NCI-H2227 treated with DMSO at 0.1 percent for 48 hours (cell line): ENCODE results near the gene FAM90A1.
"Not testable (repeated sequence)": the region's sequence is repeated elsewhere in the genome, so short reads cannot be mapped to it uniquely, and the experiment has no call there.

Experiments used
- DNase-seq: peaks from one replicate; lab custom pipeline; 2025; lab: John Stamatoyannopoulos, UW

Gene FAM90A1

DNA sequence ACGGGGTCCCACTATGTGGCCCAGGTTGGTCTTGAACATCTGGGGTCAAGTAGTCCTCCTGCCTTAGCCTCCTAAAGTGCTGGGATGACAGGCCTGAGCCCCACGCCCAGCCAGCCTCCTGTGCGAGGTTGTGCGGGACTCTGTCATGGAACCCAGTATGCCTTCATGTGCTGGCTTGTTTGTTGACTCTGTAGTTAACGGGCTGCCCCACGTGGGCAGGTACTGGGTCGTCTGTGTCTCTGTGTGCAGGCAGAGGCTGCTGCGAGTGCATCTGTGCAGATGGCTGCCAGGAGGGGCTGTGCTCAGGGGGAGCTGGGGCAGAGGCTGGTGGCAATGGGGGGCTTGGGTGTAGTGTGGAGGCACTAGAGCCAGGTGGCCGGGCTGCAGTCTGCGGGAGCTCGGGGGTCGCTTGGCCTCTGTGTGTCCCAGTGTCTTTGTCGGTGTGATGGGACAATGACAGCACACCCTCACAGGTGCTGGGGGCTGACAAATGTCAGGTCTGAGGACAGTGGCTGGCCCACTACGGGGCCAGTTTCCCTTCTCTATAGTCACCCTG, 6.0 kb upstream of the FAM90A1 start:
- DNase-seq: not testable (repeated sequence)

DNA sequence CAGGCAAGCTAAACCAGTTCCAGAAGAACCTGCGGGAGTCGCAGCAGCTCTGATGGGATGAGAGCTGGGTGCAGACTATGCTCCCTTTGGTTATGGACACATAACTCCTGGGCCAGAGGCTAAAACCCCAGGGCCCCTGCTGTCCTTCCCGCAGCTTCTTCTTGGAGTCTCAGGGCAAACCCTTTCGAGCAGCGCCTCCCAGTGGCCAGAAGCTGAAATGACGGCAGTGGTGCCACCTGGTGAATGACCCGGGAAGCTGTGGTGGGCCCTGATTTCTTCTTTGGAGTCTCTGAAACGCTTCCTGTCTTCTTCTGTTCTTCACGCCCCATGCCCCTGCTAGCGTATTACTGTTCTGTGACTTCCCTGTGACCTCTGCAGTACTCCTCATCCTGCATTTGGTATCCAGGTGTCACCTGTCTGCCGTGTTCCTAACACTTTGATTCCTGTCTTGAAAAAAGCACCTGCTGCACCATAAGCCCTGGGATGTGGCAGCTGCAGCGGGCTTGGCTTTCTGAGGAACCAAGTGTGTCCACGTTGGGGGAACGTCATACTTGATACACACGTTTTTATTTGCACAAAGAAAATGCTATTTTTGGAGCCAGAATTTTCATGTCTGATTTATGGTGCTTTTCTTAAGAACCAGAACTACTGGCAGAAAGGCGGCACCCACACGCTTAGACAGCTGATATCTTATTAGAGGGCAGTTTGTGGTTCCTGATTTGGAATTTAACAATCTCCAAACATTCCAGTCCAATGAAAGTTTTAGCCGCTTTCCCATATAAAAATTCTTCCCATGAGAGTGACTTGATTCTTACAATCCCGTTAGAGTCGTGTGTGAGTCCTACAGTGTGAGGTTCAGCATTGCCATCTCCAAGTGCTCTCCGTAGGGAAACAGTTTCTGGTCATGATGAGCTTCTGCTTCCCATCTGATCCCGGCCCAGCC, 4.5 kb upstream of the FAM90A1 start:
- DNase-seq: not testable (repeated sequence)

DNA sequence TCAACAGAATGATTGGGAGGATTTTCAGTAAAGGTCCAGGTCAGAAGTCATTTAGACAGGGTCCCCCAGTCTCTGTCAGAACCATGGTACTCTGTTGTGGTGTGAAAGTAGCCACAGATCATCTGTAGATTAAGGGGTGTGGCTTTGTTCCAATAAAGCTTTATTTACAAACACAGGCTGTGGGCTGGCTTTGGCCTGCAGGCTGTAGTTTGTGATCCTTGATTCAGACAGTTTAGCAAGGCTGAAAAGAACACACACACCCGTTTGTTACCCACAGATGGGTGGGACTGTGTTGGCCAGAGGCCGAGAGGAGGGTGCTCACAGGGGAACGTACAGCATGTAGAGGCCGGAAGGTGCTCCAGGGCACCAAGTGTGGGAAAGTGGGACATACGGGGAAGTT, 3.6 kb upstream of the FAM90A1 start:
- DNase-seq: not testable (repeated sequence)

DNA sequence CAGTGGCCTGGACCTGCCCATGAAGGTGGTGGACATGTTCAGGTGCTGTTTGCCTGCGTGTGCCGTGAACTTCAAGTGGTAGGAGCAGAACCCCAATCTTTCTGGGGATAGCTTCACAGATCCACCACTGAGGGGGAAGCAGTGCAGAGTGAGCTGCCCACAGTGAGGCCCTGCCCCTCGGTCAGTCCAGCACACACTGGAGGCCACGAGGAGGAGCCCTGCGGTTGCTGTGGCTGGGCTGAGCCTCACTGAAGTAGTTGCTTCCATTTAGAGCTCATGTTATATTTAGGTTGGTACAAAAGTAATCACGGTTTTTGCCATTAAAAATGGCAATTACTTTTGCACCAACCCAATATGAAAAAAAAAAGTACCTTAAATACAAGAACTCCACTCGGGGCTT, 2.1 kb upstream of the FAM90A1 start:
- not testable (repeated sequence) for DNase-seq

DNA sequence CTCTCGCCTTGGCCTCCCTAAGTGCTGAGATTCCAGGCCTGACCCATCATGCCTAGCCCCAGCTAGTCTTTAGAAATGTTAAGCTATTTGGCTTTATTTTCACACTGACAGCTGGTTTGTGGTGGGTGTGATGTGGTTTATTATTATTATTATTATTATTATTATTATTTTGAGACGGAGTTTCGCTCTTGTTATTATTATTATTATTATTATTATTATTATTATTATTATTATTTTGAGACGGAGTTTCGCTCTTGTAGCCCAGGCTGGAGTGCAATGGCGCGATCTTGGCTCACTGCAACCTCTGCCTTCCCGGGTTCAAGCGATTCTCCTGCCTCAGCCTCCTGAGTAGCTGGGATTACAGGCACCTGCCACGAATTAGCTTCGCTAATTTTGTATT, 1.2 kb upstream of the FAM90A1 start:
- DNase-seq: not testable (repeated sequence)

DNA sequence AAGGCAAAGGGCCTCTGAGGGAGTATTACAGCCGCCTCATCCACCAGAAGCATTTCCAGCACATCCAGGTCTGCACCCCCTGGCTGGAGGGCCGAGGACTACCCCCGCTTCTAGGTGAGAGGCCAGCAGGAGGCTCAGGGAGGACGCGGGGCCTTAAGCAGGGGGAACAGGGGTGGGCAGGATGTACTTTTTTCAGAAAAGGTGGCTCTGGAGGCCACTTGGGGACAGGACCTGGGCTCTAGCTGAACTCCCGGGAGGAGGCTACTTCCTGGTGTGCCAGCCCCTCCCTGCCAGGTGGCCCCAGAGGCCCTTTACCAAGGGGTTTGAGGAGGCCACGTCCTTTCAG, 287 bp upstream of the FAM90A1 start:
- DNase-seq: not testable (repeated sequence)

DNA sequence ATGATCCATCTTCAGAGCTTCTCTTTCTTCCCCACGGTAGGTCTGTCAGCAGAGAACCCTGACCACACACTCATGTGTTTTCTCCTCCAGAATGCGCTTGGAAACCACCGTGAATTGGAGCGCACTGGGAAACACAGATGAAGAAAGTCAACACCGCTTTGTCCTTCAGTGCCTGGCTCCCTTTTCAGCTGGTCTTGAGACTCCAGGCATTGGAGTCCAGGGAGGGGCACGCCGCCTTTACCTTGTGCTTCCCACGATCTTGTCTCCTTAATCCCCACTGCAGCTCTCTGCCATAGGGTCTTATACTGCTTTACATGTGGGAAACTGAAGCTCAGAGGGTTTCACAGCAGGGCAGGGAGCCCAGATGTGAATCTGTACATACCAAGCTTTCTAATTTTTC, 1.1 kb downstream of the FAM90A1 start:
- no peak for DNase-seq

DNA sequence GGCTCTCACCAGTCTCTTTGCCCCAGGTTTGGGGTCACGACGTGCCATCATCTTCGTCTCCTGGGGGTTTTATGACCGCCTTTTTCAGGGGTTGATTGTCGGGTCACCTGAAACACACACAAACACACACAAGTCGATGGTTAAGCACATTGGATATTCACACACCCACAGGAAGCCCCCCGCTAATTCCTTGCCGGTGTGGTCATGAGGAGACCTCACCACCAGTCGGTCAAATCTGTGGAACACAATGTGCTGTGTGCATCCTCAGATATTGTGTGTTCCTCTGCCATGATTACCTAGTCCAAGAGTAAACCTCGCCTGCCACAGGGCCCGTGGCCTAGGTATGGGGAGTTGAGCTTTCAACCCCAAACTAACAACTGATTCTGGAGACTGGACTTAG, 2.6 kb downstream of the FAM90A1 start:
- DNase-seq: not testable (repeated sequence)

DNA sequence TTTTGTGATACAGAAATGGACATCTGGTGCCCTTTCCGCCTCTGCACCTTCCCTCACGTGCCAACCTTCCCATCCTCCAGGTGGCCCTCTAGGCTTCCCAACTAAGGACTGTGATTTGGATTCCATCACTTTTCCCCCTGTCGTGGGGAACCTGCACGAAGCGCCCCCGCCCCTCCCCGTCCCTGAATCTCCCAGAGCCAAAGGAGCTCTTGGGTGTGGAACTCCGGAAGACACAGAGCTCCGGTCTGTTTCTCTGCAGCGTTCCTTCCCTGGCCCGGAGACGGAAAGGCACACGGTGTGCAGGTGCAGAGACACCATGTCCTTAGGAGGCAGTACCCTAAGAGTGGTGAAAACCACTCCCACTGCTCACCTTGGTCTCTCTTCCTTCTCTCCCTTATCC, 3.8 kb downstream of the FAM90A1 start:
- not testable (repeated sequence) for DNase-seq

DNA sequence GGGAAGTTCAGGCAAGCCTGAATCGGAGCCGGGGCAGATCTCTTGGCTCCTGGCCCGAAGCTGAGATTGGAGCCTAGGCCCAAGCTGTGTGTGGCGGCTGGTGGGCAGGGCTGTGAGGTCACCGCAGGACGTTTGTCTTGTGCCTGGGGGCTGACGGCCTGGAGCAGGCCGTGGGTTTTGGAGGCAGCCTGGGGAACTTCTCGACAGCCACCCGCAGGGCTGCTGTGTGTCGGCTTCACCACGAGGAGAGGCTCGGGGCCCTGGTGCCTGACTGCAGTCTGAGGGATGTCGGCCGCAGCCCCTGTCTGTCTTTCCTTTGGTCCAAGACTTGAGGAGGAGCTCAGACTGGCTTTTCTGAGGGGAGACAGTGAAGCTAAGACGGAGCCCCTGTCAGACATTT, 5.1 kb downstream of the FAM90A1 start:
- not testable (repeated sequence) for DNase-seq

DNA sequence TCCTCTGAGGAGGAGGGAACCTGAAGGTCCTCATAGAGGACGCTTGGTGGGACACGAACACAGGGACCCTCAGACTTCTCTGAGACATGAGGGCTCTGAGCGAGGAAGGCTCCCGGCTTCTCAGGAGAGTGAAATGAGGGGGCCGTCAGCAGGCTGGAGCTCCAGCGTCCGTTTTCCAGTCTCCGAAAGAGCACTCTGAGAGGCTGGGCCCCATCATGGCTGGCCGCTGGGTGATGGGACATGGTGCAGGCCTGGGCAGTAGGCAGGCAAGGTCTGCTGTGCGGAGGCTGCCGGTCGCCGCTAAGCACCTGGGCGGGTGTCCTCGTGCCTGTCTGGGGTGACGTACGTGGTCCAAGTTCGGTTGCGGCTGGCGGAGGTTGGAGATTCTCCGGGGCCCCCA, 5.6 kb downstream of the FAM90A1 start:
- not testable (repeated sequence) for DNase-seq

DNA sequence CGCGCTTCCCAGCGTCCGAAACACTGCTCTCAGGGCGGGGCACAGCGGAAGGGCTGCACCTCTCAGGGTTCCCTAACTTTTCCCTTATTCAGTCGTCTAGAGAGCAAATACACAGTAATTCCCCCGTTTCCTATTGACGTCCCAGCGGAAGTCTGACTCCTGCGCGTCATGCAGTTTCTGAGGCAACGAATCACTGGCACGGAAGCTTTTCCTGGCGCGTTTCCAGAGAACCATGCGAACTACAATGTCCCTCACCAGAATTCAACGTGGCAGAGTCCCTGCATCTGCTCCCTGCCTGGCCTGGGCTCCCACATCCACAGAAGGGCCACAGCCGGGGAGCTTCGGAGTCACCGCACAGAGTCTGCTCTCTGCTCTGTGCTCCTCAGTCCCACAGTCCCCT, 6.0 kb downstream of the FAM90A1 start:
- DNase-seq: not testable (repeated sequence)

DNA sequence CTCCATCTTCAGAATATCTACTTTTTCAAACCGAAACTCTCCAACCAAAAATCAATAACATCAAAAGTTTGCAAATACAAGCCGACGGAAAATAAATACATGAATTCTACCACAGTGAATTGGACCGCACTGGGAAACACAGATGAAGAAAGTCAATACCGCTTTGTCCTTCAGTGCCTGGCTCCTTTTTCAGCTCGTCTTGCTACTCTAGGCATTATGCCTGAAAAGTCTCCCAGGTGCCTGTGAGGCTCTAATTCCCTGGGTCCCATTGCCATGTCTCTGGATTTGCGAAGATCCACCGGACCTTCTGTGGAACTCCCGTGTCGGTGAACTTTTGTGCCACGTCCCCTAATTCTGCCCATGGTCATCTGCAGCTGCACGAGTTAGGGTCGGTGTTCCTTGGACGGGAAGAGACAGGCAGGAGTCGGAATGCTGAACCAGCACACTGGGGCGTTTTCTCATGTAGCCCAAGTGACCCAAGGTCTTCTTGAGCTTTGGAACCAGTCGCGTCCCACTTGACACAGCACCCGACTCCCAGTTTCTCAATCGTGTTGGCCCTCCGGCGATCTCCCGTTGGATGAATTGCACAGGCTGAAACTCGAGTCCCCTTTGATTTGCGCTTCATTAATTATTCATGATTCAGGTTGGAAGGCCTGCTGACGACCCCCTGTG, 8.6 kb downstream of the FAM90A1 start:
- not testable (repeated sequence) for DNase-seq

DNA sequence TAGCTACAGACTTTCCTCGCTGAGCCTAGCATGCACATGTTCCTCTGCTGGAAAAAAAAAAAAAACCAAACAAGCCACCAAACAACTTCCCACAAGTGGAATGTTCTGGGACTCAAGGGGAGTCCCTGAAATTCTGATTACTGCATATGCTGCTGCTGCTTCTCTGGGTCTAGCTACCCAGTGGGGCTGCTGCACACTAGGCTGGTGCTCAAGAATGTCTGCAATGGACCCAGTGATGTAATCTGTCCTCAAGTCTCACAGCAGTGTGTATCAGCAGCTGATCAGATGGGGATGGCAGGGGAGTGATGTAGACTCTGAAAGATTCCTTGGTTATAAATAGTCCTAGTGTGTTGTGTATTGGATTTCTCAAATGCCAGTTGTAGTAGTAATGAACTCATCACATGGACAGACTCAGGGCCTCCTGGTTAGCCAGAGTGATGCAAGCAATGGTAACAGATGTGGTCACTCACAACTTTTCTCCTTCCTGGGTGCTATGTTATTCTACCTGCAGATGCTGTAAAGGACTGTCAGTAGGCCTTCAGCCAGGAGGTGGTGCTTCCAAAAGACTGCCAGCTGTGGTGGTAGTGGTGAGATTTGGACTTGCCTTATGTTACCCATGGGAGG, 29.6 kb downstream of the FAM90A1 start:
- not testable (repeated sequence) for DNase-seq

DNA sequence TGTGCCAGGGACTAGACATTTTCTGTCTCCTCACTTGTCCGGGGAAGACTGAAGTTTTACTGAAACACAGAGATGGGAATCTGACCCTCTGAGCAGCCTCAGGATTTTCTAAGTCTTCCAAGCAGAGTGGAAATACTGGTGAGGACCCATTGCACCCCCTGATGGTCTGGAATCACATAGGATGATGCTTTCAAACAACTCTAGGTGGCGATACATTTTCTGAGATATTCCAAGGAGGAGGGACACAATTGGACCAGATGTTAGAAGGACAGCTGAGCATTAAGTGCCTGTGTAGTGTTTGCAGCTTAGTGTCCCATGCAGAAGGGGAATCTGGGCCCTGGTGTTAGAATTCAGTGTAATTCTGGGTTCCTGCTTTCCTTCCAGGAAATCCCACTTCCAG, 39.3 kb downstream of the FAM90A1 start:
- not testable (repeated sequence) for DNase-seq

DNA sequence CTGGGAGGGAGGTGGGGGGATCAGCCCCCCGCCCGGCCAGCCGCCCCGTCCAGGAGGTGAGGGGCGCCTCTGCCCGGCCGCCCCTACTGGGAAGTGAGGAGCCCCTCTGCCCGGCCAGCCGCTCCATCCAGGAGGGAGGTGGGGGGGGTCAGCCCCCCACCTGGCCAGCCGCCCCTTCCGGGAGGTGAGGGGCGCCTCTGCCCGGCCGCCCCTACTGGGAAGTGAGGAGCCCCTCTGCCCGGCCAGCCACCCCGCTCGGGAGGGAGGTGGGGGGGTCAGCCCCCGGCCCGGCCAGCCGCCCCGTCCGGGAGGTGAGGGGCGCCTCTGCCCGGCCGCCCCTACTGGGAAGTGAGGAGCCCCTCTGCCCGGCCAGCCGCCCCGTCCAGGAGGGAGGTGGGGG, 43.2 kb downstream of the FAM90A1 start:
- DNase-seq: not testable (repeated sequence)

DNA sequence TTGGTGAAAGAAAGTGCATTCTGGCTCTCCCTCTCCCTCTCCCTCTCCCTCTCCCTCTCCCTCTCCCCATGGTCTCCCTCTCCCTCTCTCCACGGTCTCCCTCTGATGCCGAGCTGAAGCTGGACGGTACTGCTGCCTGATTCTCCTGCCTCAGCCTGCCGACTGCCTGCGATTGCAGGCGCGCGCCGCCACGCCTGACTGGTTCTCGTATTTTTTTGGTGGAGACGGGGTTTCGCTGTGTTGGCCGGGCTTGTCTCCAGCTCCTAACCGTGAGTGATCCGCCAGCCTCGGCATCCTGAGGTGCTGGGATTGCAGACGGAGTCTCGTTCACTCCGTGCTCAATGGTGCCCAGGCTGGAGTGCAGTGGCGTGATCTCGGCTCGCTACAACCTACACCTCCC, 44.1 kb downstream of the FAM90A1 start:
- DNase-seq: not testable (repeated sequence)

DNA sequence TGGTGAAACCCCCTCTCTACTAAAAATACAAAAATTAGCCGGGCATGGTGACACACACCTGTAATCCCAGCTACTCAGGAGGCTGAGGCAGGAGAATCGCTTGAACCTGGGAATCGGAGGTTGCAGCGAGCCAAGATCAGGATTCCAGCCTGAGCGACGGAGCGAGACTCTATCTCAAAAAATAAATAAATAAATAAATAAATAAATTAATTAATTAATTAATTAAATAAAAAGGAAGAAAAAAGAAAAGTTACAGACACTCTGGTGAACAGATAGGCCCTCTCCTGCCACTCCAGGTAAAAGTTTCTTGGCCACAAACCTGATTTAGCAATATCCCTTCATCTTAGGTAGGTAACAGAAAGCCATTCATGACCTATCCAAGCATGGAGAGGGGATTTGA, 44.5 kb downstream of the FAM90A1 start:
- not testable (repeated sequence) for DNase-seq

DNA sequence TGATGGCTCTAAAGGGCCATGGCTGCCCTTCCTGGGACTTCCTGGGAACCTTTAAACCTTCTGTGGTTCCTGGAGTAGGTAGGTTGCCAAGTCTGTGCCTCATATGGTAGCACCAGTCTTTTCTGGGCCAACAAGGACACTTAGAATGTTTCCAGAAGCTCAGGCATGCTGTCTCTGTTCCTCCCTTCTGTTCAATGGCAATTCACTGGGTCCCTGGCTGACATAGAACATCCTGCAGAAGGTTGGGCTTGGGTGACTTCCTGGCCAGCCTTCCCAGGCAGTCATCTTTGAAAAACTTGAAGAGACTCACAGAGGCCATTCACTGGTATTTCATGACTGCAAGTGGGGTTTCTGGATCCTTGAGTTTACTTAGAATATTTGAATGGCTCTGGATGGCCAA, 46.1 kb downstream of the FAM90A1 start:
- not testable (repeated sequence) for DNase-seq

DNA sequence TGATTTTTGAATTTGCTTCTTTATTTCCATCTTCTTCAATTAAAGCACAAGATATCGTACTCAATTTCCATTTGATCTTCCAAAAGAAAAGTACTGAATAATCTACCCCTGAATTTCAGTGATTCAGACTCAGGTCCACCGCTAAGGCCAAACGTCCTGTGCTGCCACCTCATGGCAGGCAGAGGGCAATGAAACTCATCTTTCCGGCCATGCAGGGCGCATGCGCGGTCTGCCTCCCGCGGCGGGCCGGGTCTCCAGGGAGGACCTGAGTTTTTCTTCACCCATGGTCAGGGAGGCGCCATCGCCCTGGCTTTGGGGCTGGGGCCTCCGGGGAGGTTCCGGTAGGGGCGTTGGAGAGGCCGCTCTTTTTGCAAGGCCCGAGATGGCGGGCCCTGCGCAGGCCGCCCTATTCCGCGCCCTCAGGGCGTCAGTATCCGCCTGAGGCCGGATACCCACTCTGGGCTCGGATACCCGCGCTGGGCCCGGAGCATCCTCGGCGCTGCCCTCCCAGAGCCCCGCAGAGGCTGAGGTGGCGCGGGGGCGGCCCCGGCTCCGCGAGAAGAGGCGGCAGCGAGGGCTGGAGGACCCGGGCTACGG, 47.3 kb downstream of the FAM90A1 start:
- DNase-seq: peak; percentile 48

DNA sequence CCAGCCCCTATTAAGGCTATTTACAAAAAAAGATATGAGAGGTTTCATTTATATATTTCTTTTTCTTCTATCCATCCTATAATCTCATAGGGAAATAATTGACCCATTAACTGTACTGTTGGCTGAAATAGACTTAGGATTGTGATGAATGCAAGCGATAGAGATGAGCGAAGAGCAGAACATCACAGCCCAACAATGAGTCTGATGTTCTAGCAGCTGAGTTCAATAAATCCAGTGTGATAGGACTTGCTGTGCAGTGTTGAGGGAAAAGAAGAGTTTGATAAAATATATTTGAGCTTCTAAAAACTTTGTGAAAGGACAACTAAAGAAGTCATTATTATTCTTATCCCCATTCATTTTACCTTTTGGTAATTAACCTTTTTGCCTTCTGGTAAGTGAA, 54.5 kb downstream of the FAM90A1 start:
- not testable (repeated sequence) for DNase-seq
